HEK293T (cell line): Measurements from ENCODE around the gene AQP10.

Experiments used
- CTCF ChIA-PET: fragments of 350-600 bp; formaldehyde crosslinking; extraction: SDS; loops from one replicate; lab custom pipeline; 2021; ENCODE audit warnings: antibody characterized with exemption, inconsistent platforms; lab: Yijun Ruan, JAX
- POLR2A ChIA-PET: fragments of 350-600 bp; formaldehyde crosslinking; extraction: SDS; loops from one replicate; lab custom pipeline; 2020; ENCODE audit warnings: antibody characterized with exemption, inconsistent platforms; lab: Yijun Ruan, JAX
- DNase-seq: peaks from one replicate; pipeline ENCODE4 v3.0.0; 2012; ENCODE audit warnings: mixed read lengths; ENCODE audit errors: extremely low spot score
- ARNT ChIP-seq: fragments of 450-650 bp; IDR thresholded peaks from 2 replicates; pipeline ENCODE4 v1.6.1; 2017; ENCODE audit warnings: mild to moderate bottlenecking
- BHLHE40 ChIP-seq: fragments of 450-650 bp; IDR thresholded peaks from 2 replicates; pipeline ENCODE4 v1.6.1; 2016; ENCODE audit warnings: mild to moderate bottlenecking, moderate library complexity, borderline replicate concordance
- CTBP1 ChIP-seq: fragments of 450-650 bp; IDR thresholded peaks from 2 replicates; pipeline ENCODE4 v1.6.1; 2016; ENCODE audit warnings: borderline replicate concordance
- ELF4 ChIP-seq: fragments of 450-650 bp; IDR thresholded peaks from 2 replicates; pipeline ENCODE4 v1.6.1; 2017; ENCODE audit warnings: antibody characterized with exemption
- FOXA1 ChIP-seq: fragments of 450-650 bp; IDR thresholded peaks from 2 replicates; pipeline ENCODE4 v1.6.1; 2016; ENCODE audit warnings: mild to moderate bottlenecking
- FOXK2 ChIP-seq: fragments of 450-650 bp; IDR thresholded peaks from 2 replicates; pipeline ENCODE4 v1.6.1; 2016; ENCODE audit warnings: mild to moderate bottlenecking
- FOXM1 ChIP-seq: fragments of 450-650 bp; IDR thresholded peaks from 2 replicates; pipeline ENCODE4 v1.6.1; 2017; ENCODE audit warnings: mild to moderate bottlenecking, borderline replicate concordance
- HDGF ChIP-seq: fragments of 450-650 bp; IDR thresholded peaks from 2 replicates; pipeline ENCODE4 v1.6.1; 2017; ENCODE audit warnings: antibody characterized with exemption, borderline replicate concordance
- L3MBTL2 ChIP-seq: fragments of 450-650 bp; conservative IDR thresholded peaks from 2 replicates; pipeline ENCODE4 v1.6.1; 2016; ENCODE audit warnings: mild to moderate bottlenecking
- LEF1 ChIP-seq: fragments of 450-650 bp; IDR thresholded peaks from 2 replicates; pipeline ENCODE4 v1.6.1; 2017; ENCODE audit warnings: mild to moderate bottlenecking, borderline replicate concordance
- NFRKB ChIP-seq: fragments of 450-650 bp; IDR thresholded peaks from 2 replicates; pipeline ENCODE4 v1.6.1; 2016; ENCODE audit warnings: mild to moderate bottlenecking, moderate library complexity
- SP1 ChIP-seq: fragments of 450-650 bp; IDR thresholded peaks from 2 replicates; pipeline ENCODE4 v1.6.1; 2017
- SUZ12 ChIP-seq: fragments of 450-650 bp; IDR thresholded peaks from 2 replicates; pipeline ENCODE4 v1.6.1; 2016; ENCODE audit warnings: mild to moderate bottlenecking
- TARDBP ChIP-seq: fragments of 450-650 bp; IDR thresholded peaks from 2 replicates; pipeline ENCODE4 v1.6.1; 2016
- ZNF384 ChIP-seq: fragments of 450-650 bp; IDR thresholded peaks from 2 replicates; pipeline ENCODE4 v1.6.1; 2016
- TF ChIP-seq, protein P1 (sequence below): fragments of 450-650 bp; IDR thresholded peaks from 2 replicates; pipeline ENCODE4 v1.6.1; 2016

Gene AQP10

GRCh38 chr1:154323493-154323892 lies 2.6 kb downstream of the AQP10 start:
- POLR2A ChIA-PET, result no interaction called here
- CTCF ChIA-PET, result interaction anchor here (4.2 kb wide), 1 partner anchor 12 kb away, joined by 65 read pairs; no protein-coding TSS in a partner anchor
- DNase-seq, result no peak
- TF ChIP-seq ELF4 (no peak), ARNT (no peak), TARDBP (no peak), SP1 (no peak), FOXM1 (no peak), LEF1 (no peak), HDGF (no peak), FOXK2 (no peak), ZNF384 (no peak), BHLHE40 (no peak), CTBP1 (no peak), FOXA1 (no peak), L3MBTL2 (no peak), NFRKB (no peak), SUZ12 (no peak)
- TF ChIP-seq, protein P1, sequence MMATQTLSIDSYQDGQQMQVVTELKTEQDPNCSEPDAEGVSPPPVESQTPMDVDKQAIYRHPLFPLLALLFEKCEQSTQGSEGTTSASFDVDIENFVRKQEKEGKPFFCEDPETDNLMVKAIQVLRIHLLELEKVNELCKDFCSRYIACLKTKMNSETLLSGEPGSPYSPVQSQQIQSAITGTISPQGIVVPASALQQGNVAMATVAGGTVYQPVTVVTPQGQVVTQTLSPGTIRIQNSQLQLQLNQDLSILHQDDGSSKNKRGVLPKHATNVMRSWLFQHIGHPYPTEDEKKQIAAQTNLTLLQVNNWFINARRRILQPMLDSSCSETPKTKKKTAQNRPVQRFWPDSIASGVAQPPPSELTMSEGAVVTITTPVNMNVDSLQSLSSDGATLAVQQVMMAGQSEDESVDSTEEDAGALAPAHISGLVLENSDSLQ, result no peak

GRCh38 chr1:154324241-154324640 lies 3.3 kb downstream of the AQP10 start:
- ChIA-PET CTCF (interaction anchor here (1.3 to 4.2 kb wide), 3 partner anchors 11 to 230 kb away, joined by 3 to 65 read pairs (median 4); no protein-coding TSS in a partner anchor), POLR2A (interaction anchor here (2.5 kb wide), 1 partner anchor 11 kb away, joined by 24 read pairs; no protein-coding TSS in a partner anchor)
- TF ChIP-seq ARNT (no peak), BHLHE40 (no peak), HDGF (no peak), SP1 (no peak), L3MBTL2 (no peak), SUZ12 (no peak), NFRKB (no peak), FOXM1 (no peak), LEF1 (no peak), ELF4 (no peak), CTBP1 (no peak), FOXK2 (no peak), ZNF384 (no peak), TARDBP (no peak), FOXA1 (no peak)
- TF ChIP-seq, protein P1, result no peak
- no peak for DNase-seq

DNA sequence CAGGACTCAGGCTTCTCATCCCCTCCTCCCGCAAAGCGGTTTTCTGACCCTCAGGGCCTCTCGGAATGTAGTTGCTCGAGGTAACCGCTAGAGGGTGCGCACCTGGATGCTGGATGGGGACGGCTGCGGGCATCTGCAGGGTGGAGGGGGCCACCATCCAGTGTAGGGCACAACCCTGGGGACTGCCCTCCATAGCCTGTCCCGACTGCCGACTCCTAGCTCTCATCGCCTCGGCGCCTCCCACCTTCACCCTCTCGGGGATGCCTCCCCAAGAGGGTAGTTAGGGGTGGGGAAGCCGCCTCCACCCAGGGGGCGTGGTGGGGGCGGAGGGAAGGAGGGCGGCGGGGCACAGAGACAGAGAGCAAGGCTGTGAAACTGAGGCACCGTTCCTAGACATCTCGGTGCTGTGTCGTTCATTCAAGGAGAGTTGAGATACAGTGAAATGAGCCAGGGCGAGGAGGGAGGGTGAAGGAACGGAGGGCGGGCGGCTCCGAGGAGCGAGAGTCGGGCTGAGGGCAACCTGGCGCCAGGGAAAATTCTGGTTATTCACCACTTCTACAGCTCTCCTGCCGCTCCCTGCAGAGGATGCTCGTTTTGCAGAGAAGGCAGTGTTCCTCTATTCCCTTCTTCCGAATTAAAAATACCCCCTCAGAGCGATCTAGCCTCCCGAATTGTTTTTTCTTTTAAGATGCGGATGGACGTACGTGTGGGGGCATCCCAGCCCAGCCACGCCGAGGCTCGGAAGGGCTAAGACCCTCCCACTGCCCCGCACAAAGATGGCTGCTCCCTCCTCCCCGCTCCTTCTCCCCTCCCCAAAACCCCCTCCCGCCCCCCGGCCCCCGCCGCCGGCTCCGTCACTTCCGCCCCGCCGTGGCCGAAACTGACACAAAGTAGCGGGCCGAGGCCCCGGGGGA lies 4.0 kb downstream of the AQP10 start, which contains the start of gene ATP8B2:
Gene ATP8B2, plus strand, starts transcription at position 857 of the 914 bp plus-strand sequence. CDS start 2,617 bp downstream, outside the sequence.
- CTCF ChIA-PET, result interaction anchor here (0.8 to 4.2 kb wide), 5 partner anchors 11 to 572 kb away, joined by 3 to 65 read pairs (median 4); no protein-coding TSS in a partner anchor
- DNase-seq, result peak; percentile 95
- POLR2A ChIA-PET, result interaction anchor here (1.3 to 2.5 kb wide), 3 partner anchors 10 to 106 kb away, joined by 3 to 24 read pairs (median 4); no protein-coding TSS in a partner anchor
- TF ChIP-seq FOXM1 (peak; percentile 71), ZNF384 (no peak), CTBP1 (peak; percentile 12; the same call in 1 of the 2 replicates)

- TF ChIP-seq LEF1 (no peak), FOXM1 (peak; percentile 68; the same call in 1 of the 2 replicates)
- DNase-seq, result peak; percentile 90
- POLR2A ChIA-PET, result interaction anchor here (0.9 to 2.5 kb wide), 7 partner anchors 9 to 107 kb away, joined by 3 to 24 read pairs (median 5); partner anchors contain the start of genes HAX1 and UBAP2L
- CTCF ChIA-PET, result interaction anchor here (0.6 to 4.2 kb wide), 12 partner anchors 10 to 573 kb away, joined by 3 to 65 read pairs (median 3); no protein-coding TSS in a partner anchor
Measured at GRCh38 chr1:154325583-154326545, 5.0 kb downstream of the AQP10 start.

GRCh38 chr1:154326546-154327465 lies 5.9 kb downstream of the AQP10 start:
- CTCF ChIA-PET, result interaction anchor here (0.6 to 4.2 kb wide), 8 partner anchors 9 to 220 kb away, joined by 3 to 65 read pairs (median 4); no protein-coding TSS in a partner anchor
- POLR2A ChIA-PET, result interaction anchor here (0.9 to 2.5 kb wide), 7 partner anchors 8 to 108 kb away, joined by 3 to 24 read pairs (median 5); partner anchors contain the start of genes HAX1 and UBAP2L
- no peak for DNase-seq
- no peak for TF ChIP-seq CTBP1
- no peak for TF ChIP-seq HDGF
- no peak for TF ChIP-seq ELF4
- no peak for TF ChIP-seq L3MBTL2
- no peak for TF ChIP-seq SUZ12
- TF ChIP-seq ZNF384, result no peak
- TF ChIP-seq FOXA1, result no peak
- no peak for TF ChIP-seq ARNT
- no peak for TF ChIP-seq NFRKB
